ENCODE results near the gene DENND1A. TPM values are rescaled to one million over a fixed set of nuclear protein-coding genes. Genes with fewer than 3 reads are reported as not detected.

The DENND1A gene
- total and polyA plus RNA-seq, 4 experiments from 2014 or later, result 1.4 to 14.2 (median 9.9) TPM

DNA sequence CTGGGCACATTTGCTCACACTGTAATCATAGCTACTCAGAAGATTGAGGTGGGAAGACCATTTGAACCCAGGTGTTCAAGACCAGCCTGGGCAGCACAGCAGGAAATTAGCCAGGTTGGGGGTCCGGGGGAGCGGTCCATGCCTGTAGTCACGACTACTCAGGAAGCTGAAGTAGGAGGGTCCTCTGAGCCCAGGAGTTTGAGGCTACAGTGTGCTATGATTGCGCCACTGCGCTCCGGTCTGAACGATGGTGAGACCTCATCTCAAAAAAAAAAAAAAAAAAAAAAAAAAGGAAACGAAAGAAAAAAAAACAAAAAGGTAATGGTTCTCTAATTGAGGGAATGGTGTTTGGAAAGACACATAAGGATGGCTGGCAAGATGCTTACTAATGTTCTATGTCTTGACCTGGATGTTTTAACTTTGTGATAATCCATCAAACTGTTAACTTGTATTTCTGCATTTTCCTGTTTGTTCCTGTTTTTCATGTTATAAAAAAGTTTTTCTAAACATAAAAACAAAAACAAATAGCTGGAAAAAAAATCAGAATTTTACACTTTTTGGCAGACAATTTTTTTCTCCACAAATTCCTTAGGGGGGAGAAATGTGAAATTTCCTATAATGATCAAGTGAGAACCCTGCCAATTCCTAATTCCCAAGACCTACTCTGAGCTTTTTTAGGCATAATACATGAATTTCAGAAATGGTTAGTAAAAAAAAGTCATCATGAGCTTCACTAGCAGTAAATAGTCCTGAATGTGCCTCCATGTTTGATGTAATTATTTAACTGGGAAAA is 96.9 kb downstream of the DENND1A start:
- Mint-ChIP-seq H3K36me3 (peaks cover 27 to 39% of the 10 kb centered on the region in 2 donors), H3K4me1 (peaks cover 16 to 21% (median 18%) of the 10 kb centered on the region in 4 donors), H3K9me3 (peaks cover 0 to 40% (median 30%) of the 10 kb centered on the region in 8 donors), H3K4me3 (no peak overlapping the region), H3K27ac (no peak overlapping the region), H3K27me3 (no peaks in the 10 kb centered on the region)
- no peak overlapping the region for H3K4me3 ChIP-seq (ENCODE audit: low read length in 2 of 2)
- intact Hi-C loops (cut with micrococcal nuclease), result no loop called here
- no peak overlapping the region for H3K27ac ChIP-seq (ENCODE audit: low read depth, low read length)
- H3K9me3 ChIP-seq (ENCODE audit: control insufficient read depth in 1 of 2, low read length in 2 of 2), result peaks cover 0 to 10% of the 10 kb centered on the region in 2 donors
- POLR2A ChIA-PET (ENCODE audit: partially characterized antibody), result no interaction called here
- H3K36me3 ChIP-seq (ENCODE audit: insufficient read depth, low read length), result no peaks in the 10 kb centered on the region
- no peak for DNase-seq
- peaks cover 13% of the 10 kb centered on the region for H3K4me1 ChIP-seq (ENCODE audit: insufficient read depth, low read length)
- no peaks in the 10 kb centered on the region for H3K27me3 ChIP-seq (ENCODE audit: insufficient read depth, low read length)
- CTCF ChIA-PET (ENCODE audit: partially characterized antibody), result interaction anchor here (0.6 kb wide), 1 partner anchor 134 kb away, joined by 3 read pairs; no protein-coding TSS in a partner anchor

GRCh38 chr9:123832176-123832575 is 97.8 kb downstream of the DENND1A start:
- H3K27me3 Mint-ChIP-seq, result no peaks in the 10 kb centered on the region
- no peaks in the 10 kb centered on the region for H3K36me3 ChIP-seq (ENCODE audit: insufficient read depth, low read length)
- peaks cover 0 to 47% (median 38%) of the 10 kb centered on the region in 8 donors for H3K9me3 Mint-ChIP-seq
- H3K4me1 ChIP-seq (ENCODE audit: insufficient read depth, low read length), result peaks cover 13% of the 10 kb centered on the region
- H3K36me3 Mint-ChIP-seq, result peaks cover 33 to 47% of the 10 kb centered on the region in 2 donors
- peaks cover 0 to 10% of the 10 kb centered on the region in 2 donors for H3K9me3 ChIP-seq (ENCODE audit: control insufficient read depth in 1 of 2, low read length in 2 of 2)
- ChIA-PET POLR2A (ENCODE audit: partially characterized antibody) (no interaction called here), CTCF (ENCODE audit: partially characterized antibody) (no interaction called here)
- H3K4me3 ChIP-seq (ENCODE audit: low read length in 2 of 2), result no peak overlapping the region
- DNase-seq, result no peak
- intact Hi-C loops (cut with micrococcal nuclease), result no loop called here
- H3K27me3 ChIP-seq (ENCODE audit: insufficient read depth, low read length), result no peaks in the 10 kb centered on the region
- H3K27ac ChIP-seq (ENCODE audit: low read depth, low read length), result no peak overlapping the region
- H3K4me1 Mint-ChIP-seq, result peaks cover 16 to 21% (median 18%) of the 10 kb centered on the region in 4 donors
- H3K27ac Mint-ChIP-seq, result no peak overlapping the region
- H3K4me3 Mint-ChIP-seq, result no peak overlapping the region

GRCh38 chr9:123828449-123828848 is 101.5 kb downstream of the DENND1A start:
- ChIA-PET CTCF (ENCODE audit: partially characterized antibody) (no interaction called here), POLR2A (ENCODE audit: partially characterized antibody) (no interaction called here)
- DNase-seq, result peak in 1 of 5 donors; percentile 2
- H3K36me3 Mint-ChIP-seq, result peaks cover 30 to 60% of the 10 kb centered on the region in 2 donors
- H3K27ac ChIP-seq (ENCODE audit: low read depth, low read length), result no peak overlapping the region
- no peak overlapping the region for H3K4me3 ChIP-seq (ENCODE audit: low read length in 2 of 2)
- H3K27me3 Mint-ChIP-seq, result no peaks in the 10 kb centered on the region
- H3K36me3 ChIP-seq (ENCODE audit: insufficient read depth, low read length), result no peaks in the 10 kb centered on the region
- intact Hi-C loops (cut with micrococcal nuclease), result no loop called here
- H3K27ac Mint-ChIP-seq, result no peak overlapping the region
- no peaks in the 10 kb centered on the region for H3K4me1 ChIP-seq (ENCODE audit: insufficient read depth, low read length)
- H3K4me1 Mint-ChIP-seq, result peaks cover 0 to 3% (median under 1%) of the 10 kb centered on the region in 4 donors
- H3K9me3 Mint-ChIP-seq, result peaks cover 3 to 51% (median 40%) of the 10 kb centered on the region in 8 donors
- peaks cover 0 to 10% of the 10 kb centered on the region in 2 donors for H3K9me3 ChIP-seq (ENCODE audit: control insufficient read depth in 1 of 2, low read length in 2 of 2)
- no peak overlapping the region for H3K4me3 Mint-ChIP-seq
- no peaks in the 10 kb centered on the region for H3K27me3 ChIP-seq (ENCODE audit: insufficient read depth, low read length)

DNA sequence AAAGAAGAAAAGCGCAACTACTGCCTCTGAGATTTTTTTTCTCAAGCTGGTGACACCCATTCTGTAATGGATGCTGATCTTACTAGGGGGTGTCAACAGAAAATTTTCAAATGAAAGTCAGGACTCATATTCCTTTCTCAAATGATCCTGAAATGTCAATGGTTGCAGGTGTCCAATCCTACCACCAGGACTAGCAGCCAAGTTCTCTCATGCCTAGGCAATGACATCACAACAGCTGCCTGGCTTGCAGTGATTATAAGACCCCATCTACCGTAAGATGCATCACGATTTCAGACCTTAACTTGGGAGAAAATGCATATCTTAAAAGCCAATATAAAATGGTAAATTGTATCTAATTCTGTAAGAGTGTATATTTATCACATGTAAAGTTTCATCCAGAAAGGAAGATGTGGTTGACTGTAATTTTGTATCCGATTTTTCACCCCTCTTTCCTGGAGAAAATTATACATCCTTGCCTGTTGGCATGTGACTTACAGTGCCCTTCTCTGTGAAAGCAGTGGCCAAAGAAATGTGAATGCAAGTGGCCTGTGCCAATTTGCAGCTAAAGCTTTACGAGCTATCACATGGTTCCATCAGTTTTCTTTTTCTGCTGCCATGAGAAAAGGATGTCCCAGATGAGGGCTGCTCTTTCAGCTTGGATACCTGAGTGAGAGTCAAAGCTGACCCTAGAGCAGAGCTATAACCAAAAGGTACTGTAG is 104.4 kb downstream of the DENND1A start:
- Histone ChIP-seq H3K27me3 (ENCODE audit: insufficient read depth, low read length) (no peaks in the 10 kb centered on the region), H3K27ac (ENCODE audit: low read depth, low read length) (no peak overlapping the region), H3K4me1 (ENCODE audit: insufficient read depth, low read length) (no peaks in the 10 kb centered on the region), H3K36me3 (ENCODE audit: insufficient read depth, low read length) (no peaks in the 10 kb centered on the region), H3K9me3 (ENCODE audit: control insufficient read depth in 1 of 2, low read length in 2 of 2) (peaks cover 0 to 10% of the 10 kb centered on the region in 2 donors), H3K4me3 (ENCODE audit: low read length in 2 of 2) (no peak overlapping the region)
- Mint-ChIP-seq H3K9me3 (peaks cover 3 to 37% (median 33%) of the 10 kb centered on the region in 8 donors), H3K27me3 (no peaks in the 10 kb centered on the region), H3K4me1 (peaks cover 0 to 7% (median 0%) of the 10 kb centered on the region in 4 donors), H3K36me3 (peaks cover 21 to 51% of the 10 kb centered on the region in 2 donors), H3K4me3 (no peak overlapping the region), H3K27ac (no peak overlapping the region)
- ChIA-PET CTCF (ENCODE audit: partially characterized antibody) (interaction anchor here (1.2 kb wide), 1 partner anchor 10 kb away, joined by 4 read pairs; no protein-coding TSS in a partner anchor), POLR2A (ENCODE audit: partially characterized antibody) (no interaction called here)
- intact Hi-C loops (cut with micrococcal nuclease), result no loop called here
- no peak for DNase-seq

DNA sequence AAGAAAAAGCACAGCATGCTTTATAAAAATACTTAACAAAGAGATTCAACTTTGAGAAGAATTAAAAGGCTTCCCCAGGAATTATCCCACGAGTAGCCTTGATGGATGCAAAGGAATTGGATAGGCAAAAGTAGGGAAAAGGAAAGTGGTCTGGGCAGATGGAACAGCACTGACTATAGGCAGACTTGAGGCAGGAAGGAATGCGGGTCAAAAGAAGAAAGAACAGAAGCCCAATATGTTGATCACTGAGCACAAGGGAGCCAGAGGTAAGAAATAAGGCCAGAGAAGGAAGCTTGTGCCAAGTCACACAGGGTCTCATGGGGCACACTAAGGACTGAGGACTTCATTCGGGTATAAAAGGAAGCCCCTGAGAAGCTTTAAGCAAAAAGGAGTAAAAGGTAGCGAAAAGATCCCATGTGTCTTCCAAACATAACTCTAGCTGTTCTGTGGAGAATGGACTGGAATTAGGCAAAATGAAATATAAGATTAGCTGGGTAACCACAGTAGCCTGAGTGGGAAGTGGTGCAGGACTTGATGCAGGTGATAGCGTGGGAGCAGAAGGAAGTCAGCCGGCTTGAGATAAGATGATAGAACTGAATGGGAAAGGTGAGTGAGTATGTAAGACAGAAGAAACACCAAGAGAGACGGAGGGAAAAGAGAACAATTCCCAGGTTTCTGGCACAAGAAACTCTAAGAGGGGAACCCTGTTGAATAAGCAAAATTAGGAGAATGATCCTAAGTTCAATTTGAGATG is 106.6 kb downstream of the DENND1A start:
- Mint-ChIP-seq H3K9me3 (peaks cover 3 to 17% (median 13%) of the 10 kb centered on the region in 8 donors), H3K4me1 (peaks cover 0 to 7% (median 0%) of the 10 kb centered on the region in 4 donors), H3K36me3 (peaks cover 12 to 44% of the 10 kb centered on the region in 2 donors), H3K27me3 (no peaks in the 10 kb centered on the region), H3K4me3 (no peak overlapping the region), H3K27ac (no peak overlapping the region)
- Histone ChIP-seq H3K9me3 (ENCODE audit: control insufficient read depth in 1 of 2, low read length in 2 of 2) (peaks cover 0 to 3% of the 10 kb centered on the region in 2 donors), H3K27ac (ENCODE audit: low read depth, low read length) (no peak overlapping the region), H3K4me3 (ENCODE audit: low read length in 2 of 2) (no peak overlapping the region), H3K36me3 (ENCODE audit: insufficient read depth, low read length) (no peaks in the 10 kb centered on the region), H3K27me3 (ENCODE audit: insufficient read depth, low read length) (no peaks in the 10 kb centered on the region), H3K4me1 (ENCODE audit: insufficient read depth, low read length) (no peaks in the 10 kb centered on the region)
- ChIA-PET POLR2A (ENCODE audit: partially characterized antibody) (no interaction called here), CTCF (ENCODE audit: partially characterized antibody) (no interaction called here)
- intact Hi-C loops (cut with micrococcal nuclease), result no loop called here
- DNase-seq, result no peak

DNA sequence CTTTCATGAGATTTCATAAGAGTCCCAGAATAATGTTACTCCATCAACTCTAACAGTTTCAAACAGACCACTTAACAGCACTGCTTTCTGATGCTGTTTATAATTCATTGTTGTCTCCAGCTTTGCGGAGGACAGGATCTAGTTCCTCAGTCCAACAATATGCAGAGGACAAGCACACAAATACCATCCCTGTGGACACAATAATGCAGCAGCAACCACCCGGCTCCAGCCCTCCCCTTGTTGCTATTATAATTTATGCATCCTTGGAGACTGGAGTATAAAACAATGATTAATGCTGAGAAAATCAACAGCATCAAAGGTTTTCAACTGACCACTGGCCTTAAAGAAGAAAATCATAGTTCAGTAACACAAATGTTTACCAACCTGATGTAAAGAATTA is 108.3 kb downstream of the DENND1A start:
- H3K4me1 ChIP-seq (ENCODE audit: insufficient read depth, low read length), result no peaks in the 10 kb centered on the region
- Mint-ChIP-seq H3K27ac (no peak overlapping the region), H3K36me3 (peaks cover 2 to 36% of the 10 kb centered on the region in 2 donors), H3K27me3 (no peaks in the 10 kb centered on the region), H3K4me3 (no peak overlapping the region), H3K9me3 (peaks cover 0 to 6% (median 2%) of the 10 kb centered on the region in 8 donors), H3K4me1 (peaks cover 0 to 7% (median 0%) of the 10 kb centered on the region in 4 donors)
- DNase-seq, result no peak
- no peak overlapping the region for H3K27ac ChIP-seq (ENCODE audit: low read depth, low read length)
- H3K36me3 ChIP-seq (ENCODE audit: insufficient read depth, low read length), result no peaks in the 10 kb centered on the region
- H3K4me3 ChIP-seq (ENCODE audit: low read length in 2 of 2), result no peak overlapping the region
- no peaks in the 10 kb centered on the region for H3K9me3 ChIP-seq (ENCODE audit: control insufficient read depth in 1 of 2, low read length in 2 of 2)
- intact Hi-C loops (cut with micrococcal nuclease), result no loop called here
- CTCF ChIA-PET (ENCODE audit: partially characterized antibody), result no interaction called here
- no peaks in the 10 kb centered on the region for H3K27me3 ChIP-seq (ENCODE audit: insufficient read depth, low read length)
- POLR2A ChIA-PET (ENCODE audit: partially characterized antibody), result no interaction called here

- H3K9me3 ChIP-seq (ENCODE audit: control insufficient read depth in 1 of 2, low read length in 2 of 2), result no peaks in the 10 kb centered on the region
- no peaks in the 10 kb centered on the region for H3K36me3 ChIP-seq (ENCODE audit: insufficient read depth, low read length)
- Mint-ChIP-seq H3K9me3 (peaks cover 0 to 3% (median 0%) of the 10 kb centered on the region in 8 donors), H3K36me3 (peaks cover 2 to 32% of the 10 kb centered on the region in 2 donors), H3K27me3 (no peaks in the 10 kb centered on the region), H3K4me3 (no peak overlapping the region), H3K4me1 (peaks cover 0 to 7% (median under 1%) of the 10 kb centered on the region in 4 donors), H3K27ac (peak overlapping the region in 1 of 7 donors; percentile 73)
- ChIA-PET POLR2A (ENCODE audit: partially characterized antibody) (no interaction called here), CTCF (ENCODE audit: partially characterized antibody) (no interaction called here)
- H3K4me3 ChIP-seq (ENCODE audit: low read length in 2 of 2), result no peak overlapping the region
- no peaks in the 10 kb centered on the region for H3K27me3 ChIP-seq (ENCODE audit: insufficient read depth, low read length)
- H3K27ac ChIP-seq (ENCODE audit: low read depth, low read length), result no peak overlapping the region
- H3K4me1 ChIP-seq (ENCODE audit: insufficient read depth, low read length), result no peaks in the 10 kb centered on the region
- DNase-seq, result no peak
- intact Hi-C loops (cut with micrococcal nuclease), result no loop called here
These were observed 109.8 kb downstream of the DENND1A start for GRCh38 chr9:123820139-123820538.
